IMR-90 (cell line): ENCODE results near the gene TMEM176A. TPM values are rescaled to one million over a fixed set of nuclear protein-coding genes. Genes with fewer than 3 reads are reported as not detected.

ENCODE experiments used
- ATAC-seq: fragments of 200-7000 bp; cut with Tn5 transposase; 2 replicates; pipeline ENCODE4 v1.9.1; 2020; ENCODE audit warnings: low read depth, mild to moderate bottlenecking, moderate library complexity
- BruUV-seq: library from RNA; stranded (reverse); fragments of 400-500 nt; replicated peaks from 2 replicates; lab custom pipeline; 2021; lab: Mats Ljungman, UMichigan
- CTCF ChIA-PET: fragments of 300-600 bp; formaldehyde crosslinking; extraction: SDS; loops from one replicate; lab custom pipeline; 2021; ENCODE audit warnings: antibody characterized with exemption; lab: Yijun Ruan, JAX
- POLR2A ChIA-PET: fragments of 300-600 bp; sonication (Branson Sonifier 250); formaldehyde crosslinking; loops from one replicate; lab custom pipeline; 2022; ENCODE audit warnings: antibody characterized with exemption; ENCODE audit not compliant: unreplicated experiment; lab: Charles Lee
- DNase-seq: peaks from one replicate; pipeline ENCODE4 v3.0.0; 2013
- H2AFZ ChIP-seq: replicated peaks from 2 replicates; pipeline ENCODE3; 2013; ENCODE audit warnings: low read length, mild to moderate bottlenecking; ENCODE audit not compliant: poor library complexity
- H2AK5ac ChIP-seq: 2 replicates; pipeline ENCODE4 v1.6.1; 2013; ENCODE audit warnings: low read depth, low read length, inconsistent platforms
- H2AK9ac ChIP-seq: replicated peaks from 2 replicates; pipeline ENCODE3; 2013; ENCODE audit warnings: mild to moderate bottlenecking, low read depth, low read length, moderate library complexity; ENCODE audit not compliant: poor library complexity
- H2BK120ac ChIP-seq: 2 replicates; pipeline ENCODE4 v1.6.1; 2013; ENCODE audit warnings: low read depth, low read length, inconsistent platforms
- H2BK15ac ChIP-seq: 3 replicates; pipeline ENCODE4 v1.6.1; 2013; ENCODE audit warnings: low read depth, low read length, inconsistent platforms
- H2BK20ac ChIP-seq: 2 replicates; pipeline ENCODE4 v1.6.1; 2013; ENCODE audit warnings: low read depth, mild to moderate bottlenecking, inconsistent platforms, low read length, moderate library complexity
- H2BK5ac ChIP-seq: 2 replicates; pipeline ENCODE4 v1.6.1; 2013; ENCODE audit warnings: mild to moderate bottlenecking, low read depth, low read length, inconsistent platforms; ENCODE audit not compliant: poor library complexity, severe bottlenecking
- H3K14ac ChIP-seq: replicated peaks from 2 replicates; pipeline ENCODE4 v1.6.1; 2013; ENCODE audit warnings: low read depth, low read length, inconsistent platforms
- H3K18ac ChIP-seq: 2 replicates; pipeline ENCODE4 v1.6.1; 2013; ENCODE audit warnings: low read depth, low read length, control low read depth
- H3K23ac ChIP-seq: 2 replicates; pipeline ENCODE4 v1.6.1; 2013; ENCODE audit warnings: low read depth, low read length, inconsistent platforms
- H3K27ac ChIP-seq: 2 replicates; pipeline ENCODE4 v1.5.1; 2013; ENCODE audit warnings: mild to moderate bottlenecking, control low read depth, low read length; ENCODE audit not compliant: insufficient read depth
- H3K27me3 ChIP-seq: 2 replicates; pipeline ENCODE4 v1.6.1; 2013; ENCODE audit warnings: low read length; ENCODE audit not compliant: control insufficient read depth, insufficient read depth
- H3K36me3 ChIP-seq: 2 replicates; pipeline ENCODE4 v1.6.1; 2013; ENCODE audit warnings: low read length, mixed read lengths; ENCODE audit not compliant: control insufficient read depth, insufficient read depth
- H3K4ac ChIP-seq: 2 replicates; pipeline ENCODE4 v1.6.1; 2013; ENCODE audit warnings: low read depth, low read length, inconsistent platforms
- H3K4me1 ChIP-seq: 2 replicates; pipeline ENCODE4 v1.6.1; 2013; ENCODE audit warnings: low read length, mixed read lengths; ENCODE audit not compliant: control insufficient read depth, insufficient read depth
- H3K4me2 ChIP-seq: 2 replicates; pipeline ENCODE4 v1.6.1; 2013; ENCODE audit warnings: low read depth, mild to moderate bottlenecking, control low read depth, low read length, moderate library complexity
- H3K4me3 ChIP-seq: 2 replicates; pipeline ENCODE4 v1.5.1; 2013; ENCODE audit warnings: low read depth, mild to moderate bottlenecking, control low read depth, low read length, moderate library complexity; ENCODE audit not compliant: insufficient read depth
- H3K56ac ChIP-seq: 2 replicates; pipeline ENCODE4 v1.6.1; 2013; ENCODE audit warnings: low read length, inconsistent platforms; ENCODE audit not compliant: insufficient read depth; ENCODE audit errors: extremely low read depth
- H3K79me1 ChIP-seq, 2 experiments: 2 replicates each; pipeline ENCODE4 v1.6.1; 2013; ENCODE audit warnings: low read length in 2 of 2, inconsistent platforms in 1 of 2, low read depth in 1 of 2
- H3K9ac ChIP-seq: 2 replicates; pipeline ENCODE4 v1.6.1; 2013; ENCODE audit warnings: low read depth, low read length, control low read depth
- H3K9me1 ChIP-seq: 2 replicates; pipeline ENCODE4 v1.6.1; 2013; ENCODE audit warnings: low read length, inconsistent platforms; ENCODE audit not compliant: insufficient read depth
- H3K9me3 ChIP-seq: 2 replicates; pipeline ENCODE4 v1.6.1; 2013; ENCODE audit warnings: low read length; ENCODE audit not compliant: control insufficient read depth, insufficient read depth
- H4K20me1 ChIP-seq: 2 replicates; pipeline ENCODE4 v1.6.1; 2013; ENCODE audit warnings: low read length, inconsistent platforms; ENCODE audit not compliant: insufficient read depth
- H4K5ac ChIP-seq: 2 replicates; pipeline ENCODE4 v1.6.1; 2013; ENCODE audit warnings: mild to moderate bottlenecking, low read depth, low read length, control low read depth
- H4K8ac ChIP-seq, 2 experiments: 2 replicates each; pipeline ENCODE4 v1.6.1; 2013; ENCODE audit warnings: low read depth in 2 of 2, low read length in 2 of 2, control low read depth in 1 of 2, inconsistent platforms in 1 of 2
- H4K91ac ChIP-seq: 2 replicates; pipeline ENCODE4 v1.6.1; 2013; ENCODE audit warnings: low read depth, low read length, inconsistent platforms; ENCODE audit not compliant: insufficient read depth
- BHLHE40 ChIP-seq: fragments of 150-350 bp; IDR thresholded peaks from 2 replicates; pipeline ENCODE4 v1.6.1; 2016; ENCODE audit warnings: mild to moderate bottlenecking, low read depth, low read length
- CEBPB ChIP-seq: IDR thresholded peaks from 2 replicates; pipeline ENCODE4 v1.6.1; 2012; ENCODE audit warnings: low read depth, low read length, improper control_type of control experiment
- CHD1 ChIP-seq: IDR thresholded peaks from 2 replicates; pipeline ENCODE4 v1.6.1; 2012; ENCODE audit warnings: low read depth, low read length, improper control_type of control experiment
- CTCF ChIP-seq: conservative IDR thresholded peaks from 2 replicates; pipeline ENCODE4 v1.5.1; 2012; ENCODE audit warnings: mild to moderate bottlenecking, low read depth, low read length, improper control_type of control experiment
- FOS ChIP-seq: fragments of 150-350 bp; IDR thresholded peaks from 2 replicates; pipeline ENCODE4 v1.6.1; 2016; ENCODE audit warnings: low read depth, low read length
- MAFK ChIP-seq: IDR thresholded peaks from 2 replicates; pipeline ENCODE4 v1.6.1; 2012; ENCODE audit warnings: low read depth, low read length, improper control_type of control experiment
- MAZ ChIP-seq: IDR thresholded peaks from 2 replicates; pipeline ENCODE4 v1.6.1; 2012; ENCODE audit warnings: low read depth, mild to moderate bottlenecking, low read length, improper control_type of control experiment, moderate library complexity, borderline replicate concordance
- MXI1 ChIP-seq: IDR thresholded peaks from 2 replicates; pipeline ENCODE4 v1.6.1; 2012; ENCODE audit warnings: low read depth, mild to moderate bottlenecking, low read length, moderate library complexity, borderline replicate concordance
- NFE2L2 ChIP-seq: fragments of 150-350 bp; IDR thresholded peaks from 2 replicates; pipeline ENCODE4 v1.6.1; 2016; ENCODE audit warnings: low read depth, mild to moderate bottlenecking, low read length
- POLR2A ChIP-seq: IDR thresholded peaks from 2 replicates; pipeline ENCODE4 v1.6.1; 2012; ENCODE audit warnings: mild to moderate bottlenecking, low read depth, low read length
- RAD21 ChIP-seq: IDR thresholded peaks from 2 replicates; pipeline ENCODE4 v1.6.1; 2012; ENCODE audit warnings: low read length, improper control_type of control experiment
- RCOR1 ChIP-seq: IDR thresholded peaks from 2 replicates; pipeline ENCODE4 v1.6.1; 2012; ENCODE audit warnings: mild to moderate bottlenecking, low read length, improper control_type of control experiment; ENCODE audit not compliant: insufficient replicate concordance
- RFX5 ChIP-seq: IDR thresholded peaks from 2 replicates; pipeline ENCODE4 v1.8.0; 2012; ENCODE audit warnings: low read depth, mild to moderate bottlenecking, low read length, moderate library complexity
- SMC3 ChIP-seq: fragments of 150-350 bp; IDR thresholded peaks from 2 replicates; pipeline ENCODE4 v1.6.1; 2016; ENCODE audit warnings: low read depth, mild to moderate bottlenecking, antibody characterized with exemption, low read length, moderate library complexity
- WGBS, 2 experiments: methylation state at CpG; one replicate each; pipeline versions ENCODE4 v1.1.5 to v1.1.7; 2013; ENCODE audit warnings: missing lambda C conversion rate in 2 of 2; ENCODE audit not compliant: insufficient read length in 1 of 2; ENCODE audit errors: extremely low coverage in 2 of 2; 5-methylcytosine and 5-hydroxymethylcytosine counted together
- dilution Hi-C: fragments of 300-500 bp; cut with HindIII; formaldehyde crosslinking; loops from one replicate; pipeline ENCODE4 v1.14.3; 2018; ENCODE audit warnings: low sequenced_read_pairs; ENCODE audit not compliant: unreplicated experiment
- in situ Hi-C: fragments of 300-500 bp; cut with MboI; formaldehyde crosslinking; loops from 3 replicates; pipeline ENCODE4 v1.14.3; 2019; ENCODE audit warnings: low sequenced_read_pairs, inconsistent platforms, mixed read lengths
- intact Hi-C: fragments of 100-400 bp; cut with micrococcal nuclease; formaldehyde crosslinking; loops from 2 replicates; pipeline ENCODE4 v1.10.0; 2022
- polyA plus RNA-seq, 3 experiments: library from polyadenylated mRNA; depleted of rRNA; stranded (reverse); fragments of >200 nt; gene quantifications; 2 replicates each; pipeline ENCODE4 v1.2.3, GENCODE V29; 2012; ENCODE audit warnings: low replicate concordance in 1 of 3
- total RNA-seq: library from RNA; depleted of rRNA; stranded (reverse); fragments of >200 nt; gene quantifications from 2 replicates; pipeline ENCODE4 v1.2.3, GENCODE V29; 2012
- TF ChIP-seq, protein P1 (sequence below): fragments of 150-350 bp; IDR thresholded peaks from 2 replicates; pipeline ENCODE4 v1.6.1; 2017; ENCODE audit warnings: mild to moderate bottlenecking, antibody characterized with exemption, low read length, low read depth
- TF ChIP-seq, protein P2 (sequence below): fragments of 150-350 bp; IDR thresholded peaks from 2 replicates; pipeline ENCODE4 v1.6.1; 2016; ENCODE audit warnings: low read depth, mild to moderate bottlenecking, low read length, moderate library complexity, borderline replicate concordance

The TMEM176A gene
- total and polyA plus RNA-seq, 2 of the 4 experiments (the other 2 are of a cell fraction), result not detected

DNA sequence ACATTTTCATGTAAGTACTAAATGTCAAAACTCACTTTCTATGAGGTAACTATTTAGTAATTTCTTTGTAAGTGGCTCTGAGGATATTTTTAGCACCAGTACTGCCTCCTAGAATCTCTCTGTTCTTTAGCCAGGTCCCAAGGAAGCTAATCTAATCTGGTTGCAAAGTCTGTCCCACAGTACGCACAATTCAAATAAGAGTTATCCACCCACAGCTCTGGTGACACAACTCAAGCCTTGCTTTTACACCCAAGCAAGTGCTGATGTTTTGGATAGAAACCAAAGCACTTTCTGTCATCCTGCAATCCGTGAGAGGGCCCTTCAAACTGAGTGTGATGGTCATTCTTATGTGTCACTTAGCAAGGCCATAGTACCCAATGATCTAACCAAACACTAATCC, 48.9 kb upstream of the TMEM176A start:
- Histone ChIP-seq H4K8ac (no peak overlapping the region), H2BK15ac (no peak overlapping the region), H2BK20ac (no peak overlapping the region), H3K9me1 (no peaks in the 10 kb centered on the region), H4K5ac (no peak overlapping the region), H3K9ac (no peak overlapping the region), H3K14ac (no peak overlapping the region), H2BK5ac (no peak overlapping the region), H3K36me3 (no peaks in the 10 kb centered on the region), H3K9me3 (no peaks in the 10 kb centered on the region), H2AK9ac (no peak overlapping the region), H2AFZ (no peak overlapping the region), H3K18ac (no peak overlapping the region), H3K27me3 (no peaks in the 10 kb centered on the region; the same call in 1 of the 2 replicates), H3K4ac (no peak overlapping the region), H3K4me3 (no peak overlapping the region), H3K79me1 (no peaks in the 10 kb centered on the region), H3K23ac (no peak overlapping the region), H2BK120ac (no peak overlapping the region), H4K91ac (no peak overlapping the region), H3K27ac (no peak overlapping the region), H3K4me2 (no peak overlapping the region), H4K20me1 (no peaks in the 10 kb centered on the region), H3K56ac (no peak overlapping the region), H3K4me1 (no peaks in the 10 kb centered on the region), H2AK5ac (no peak overlapping the region)
- intact Hi-C loops (loop anchor here (10.0 kb wide), 1 partner anchor 467 kb away; no protein-coding TSS in a partner anchor), in situ Hi-C loops (no loop called here), dilution Hi-C loops (no loop called here)
- CTCF ChIA-PET, result no interaction called here
- TF ChIP-seq CEBPB, result no peak
- TF ChIP-seq RAD21, result no peak
- TF ChIP-seq, protein P1, sequence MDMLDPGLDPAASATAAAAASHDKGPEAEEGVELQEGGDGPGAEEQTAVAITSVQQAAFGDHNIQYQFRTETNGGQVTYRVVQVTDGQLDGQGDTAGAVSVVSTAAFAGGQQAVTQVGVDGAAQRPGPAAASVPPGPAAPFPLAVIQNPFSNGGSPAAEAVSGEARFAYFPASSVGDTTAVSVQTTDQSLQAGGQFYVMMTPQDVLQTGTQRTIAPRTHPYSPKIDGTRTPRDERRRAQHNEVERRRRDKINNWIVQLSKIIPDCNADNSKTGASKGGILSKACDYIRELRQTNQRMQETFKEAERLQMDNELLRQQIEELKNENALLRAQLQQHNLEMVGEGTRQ, result no peak
- TF ChIP-seq RCOR1, result no peak
- no peak for TF ChIP-seq CHD1
- TF ChIP-seq BHLHE40, result no peak
- no peak for TF ChIP-seq MXI1
- TF ChIP-seq SMC3, result no peak
- TF ChIP-seq CTCF, result no peak
- TF ChIP-seq MAZ, result no peak
- no peak for TF ChIP-seq POLR2A
- no peak for TF ChIP-seq RFX5
- no peak for TF ChIP-seq NFE2L2
- no peak for TF ChIP-seq MAFK
- TF ChIP-seq, protein P2, sequence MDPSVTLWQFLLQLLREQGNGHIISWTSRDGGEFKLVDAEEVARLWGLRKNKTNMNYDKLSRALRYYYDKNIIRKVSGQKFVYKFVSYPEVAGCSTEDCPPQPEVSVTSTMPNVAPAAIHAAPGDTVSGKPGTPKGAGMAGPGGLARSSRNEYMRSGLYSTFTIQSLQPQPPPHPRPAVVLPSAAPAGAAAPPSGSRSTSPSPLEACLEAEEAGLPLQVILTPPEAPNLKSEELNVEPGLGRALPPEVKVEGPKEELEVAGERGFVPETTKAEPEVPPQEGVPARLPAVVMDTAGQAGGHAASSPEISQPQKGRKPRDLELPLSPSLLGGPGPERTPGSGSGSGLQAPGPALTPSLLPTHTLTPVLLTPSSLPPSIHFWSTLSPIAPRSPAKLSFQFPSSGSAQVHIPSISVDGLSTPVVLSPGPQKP, result no peak
- no peak for TF ChIP-seq FOS
- BruUV-seq, result no TSS peak
- DNase-seq (no peak), ATAC-seq (no peak)
- POLR2A ChIA-PET, result no interaction called here
- WGBS, 2 experiments, result no CpG with 5 or more reads among the region's 2 CpGs
